ENCODE results near the gene STYXL2.
A peak's percentile ranks its signal among the peaks of the same experiment; 100 is the strongest.

The STYXL2 gene

GRCh38 chr1:167109125-167109524 is 15.2 kb downstream of the STYXL2 start:
- H3K27me3 Mint-ChIP-seq (ENCODE audit: low read depth) = peaks cover 7% of the 10 kb centered on the region
- H3K4me3 Mint-ChIP-seq = peak overlapping the region; percentile 2
- H3K36me3 Mint-ChIP-seq (ENCODE audit: low read depth) = no peaks in the 10 kb centered on the region
- DNase-seq (ENCODE audit: low spot score) = no peak
- H3K4me1 Mint-ChIP-seq (ENCODE audit: low read depth) = peaks cover 43% of the 10 kb centered on the region
- no peak overlapping the region for H3K27ac Mint-ChIP-seq
- peaks cover 14% of the 10 kb centered on the region for H3K9me3 Mint-ChIP-seq

GRCh38 chr1:167110586-167110985 is 16.7 kb downstream of the STYXL2 start:
- Mint-ChIP-seq H3K27ac (peak overlapping the region; percentile 67), H3K9me3 (peaks cover 14% of the 10 kb centered on the region), H3K27me3 (ENCODE audit: low read depth) (peaks cover 17% of the 10 kb centered on the region), H3K4me1 (ENCODE audit: low read depth) (peaks cover 30% of the 10 kb centered on the region), H3K36me3 (ENCODE audit: low read depth) (no peaks in the 10 kb centered on the region), H3K4me3 (peak overlapping the region; percentile 37)
- DNase-seq (ENCODE audit: low spot score) = no peak

- DNase-seq (ENCODE audit: low spot score) = no peak
- Mint-ChIP-seq H3K27ac (no peak overlapping the region), H3K4me1 (ENCODE audit: low read depth) (peaks cover 27% of the 10 kb centered on the region), H3K36me3 (ENCODE audit: low read depth) (no peaks in the 10 kb centered on the region), H3K4me3 (no peak overlapping the region), H3K27me3 (ENCODE audit: low read depth) (peaks cover 18% of the 10 kb centered on the region), H3K9me3 (peaks cover 14% of the 10 kb centered on the region)
These were observed 18.2 kb downstream of the STYXL2 start for GRCh38 chr1:167111868-167112709.

- DNase-seq (ENCODE audit: low spot score) = no peak
- Mint-ChIP-seq H3K4me3 (no peak overlapping the region), H3K36me3 (ENCODE audit: low read depth) (no peaks in the 10 kb centered on the region), H3K27ac (no peak overlapping the region), H3K9me3 (peaks cover 14% of the 10 kb centered on the region), H3K27me3 (ENCODE audit: low read depth) (peaks cover 25% of the 10 kb centered on the region), H3K4me1 (ENCODE audit: low read depth) (peaks cover 15% of the 10 kb centered on the region)
These were observed 20.9 kb downstream of the STYXL2 start for GRCh38 chr1:167114725-167115124.

- Mint-ChIP-seq H3K4me1 (ENCODE audit: low read depth) (peaks cover 6% of the 10 kb centered on the region), H3K27me3 (ENCODE audit: low read depth) (peaks cover 30% of the 10 kb centered on the region), H3K4me3 (no peak overlapping the region), H3K27ac (no peak overlapping the region), H3K36me3 (ENCODE audit: low read depth) (no peaks in the 10 kb centered on the region), H3K9me3 (peaks cover 5% of the 10 kb centered on the region)
- no peak for DNase-seq (ENCODE audit: low spot score)
These were observed 21.8 kb downstream of the STYXL2 start for GRCh38 chr1:167115655-167116054.

- no peaks in the 10 kb centered on the region for H3K36me3 Mint-ChIP-seq (ENCODE audit: low read depth)
- H3K27me3 Mint-ChIP-seq (ENCODE audit: low read depth) = peaks cover 30% of the 10 kb centered on the region
- peaks cover 3% of the 10 kb centered on the region for H3K4me1 Mint-ChIP-seq (ENCODE audit: low read depth)
- H3K27ac Mint-ChIP-seq = no peak overlapping the region
- no peaks in the 10 kb centered on the region for H3K9me3 Mint-ChIP-seq
- no peak overlapping the region for H3K4me3 Mint-ChIP-seq
- no peak for DNase-seq (ENCODE audit: low spot score)
These were observed 22.3 kb downstream of the STYXL2 start for GRCh38 chr1:167116174-167116573.

GRCh38 chr1:167117225-167117624 is 23.4 kb downstream of the STYXL2 start:
- Mint-ChIP-seq H3K4me1 (ENCODE audit: low read depth) (peaks cover 5% of the 10 kb centered on the region), H3K36me3 (ENCODE audit: low read depth) (no peaks in the 10 kb centered on the region), H3K27me3 (ENCODE audit: low read depth) (peaks cover 37% of the 10 kb centered on the region), H3K27ac (no peak overlapping the region), H3K4me3 (no peak overlapping the region), H3K9me3 (no peaks in the 10 kb centered on the region)
- DNase-seq (ENCODE audit: low spot score) = no peak

- Mint-ChIP-seq H3K27ac (no peak overlapping the region), H3K27me3 (ENCODE audit: low read depth) (peaks cover 35% of the 10 kb centered on the region), H3K4me3 (no peak overlapping the region), H3K36me3 (ENCODE audit: low read depth) (no peaks in the 10 kb centered on the region), H3K9me3 (no peaks in the 10 kb centered on the region), H3K4me1 (ENCODE audit: low read depth) (peaks cover 5% of the 10 kb centered on the region)
- DNase-seq (ENCODE audit: low spot score) = no peak
These were observed 24.3 kb downstream of the STYXL2 start for GRCh38 chr1:167118188-167118587.

GRCh38 chr1:167119696-167120095 is 25.8 kb downstream of the STYXL2 start:
- DNase-seq (ENCODE audit: low spot score) = no peak
- no peak overlapping the region for H3K4me3 Mint-ChIP-seq
- no peak overlapping the region for H3K27ac Mint-ChIP-seq
- H3K27me3 Mint-ChIP-seq (ENCODE audit: low read depth) = peaks cover 28% of the 10 kb centered on the region
- H3K9me3 Mint-ChIP-seq = no peaks in the 10 kb centered on the region
- no peaks in the 10 kb centered on the region for H3K36me3 Mint-ChIP-seq (ENCODE audit: low read depth)
- peaks cover 5% of the 10 kb centered on the region for H3K4me1 Mint-ChIP-seq (ENCODE audit: low read depth)

GRCh38 chr1:167120899-167121298 is 27.0 kb downstream of the STYXL2 start:
- no peaks in the 10 kb centered on the region for H3K9me3 Mint-ChIP-seq
- DNase-seq (ENCODE audit: low spot score) = no peak
- H3K27me3 Mint-ChIP-seq (ENCODE audit: low read depth) = peaks cover 19% of the 10 kb centered on the region
- no peak overlapping the region for H3K27ac Mint-ChIP-seq
- peak overlapping the region; percentile 84 for H3K4me3 Mint-ChIP-seq
- peaks cover 5% of the 10 kb centered on the region for H3K4me1 Mint-ChIP-seq (ENCODE audit: low read depth)
- no peaks in the 10 kb centered on the region for H3K36me3 Mint-ChIP-seq (ENCODE audit: low read depth)

GRCh38 chr1:167121375-167122120 is 27.7 kb downstream of the STYXL2 start:
- Mint-ChIP-seq H3K27ac (no peak overlapping the region), H3K27me3 (ENCODE audit: low read depth) (peaks cover 19% of the 10 kb centered on the region), H3K36me3 (ENCODE audit: low read depth) (no peaks in the 10 kb centered on the region), H3K4me1 (ENCODE audit: low read depth) (peaks cover 5% of the 10 kb centered on the region), H3K9me3 (no peaks in the 10 kb centered on the region), H3K4me3 (peak overlapping the region; percentile 84)
- DNase-seq (ENCODE audit: low spot score) = no peak

- peak overlapping the region; percentile 25 for H3K4me3 Mint-ChIP-seq
These were observed 28.2 kb downstream of the STYXL2 start for GRCh38 chr1:167122121-167122480.

GRCh38 chr1:167122568-167122967 is 28.7 kb downstream of the STYXL2 start:
- no peaks in the 10 kb centered on the region for H3K36me3 Mint-ChIP-seq (ENCODE audit: low read depth)
- H3K9me3 Mint-ChIP-seq = no peaks in the 10 kb centered on the region
- H3K4me3 Mint-ChIP-seq = no peak overlapping the region
- peaks cover 22% of the 10 kb centered on the region for H3K27me3 Mint-ChIP-seq (ENCODE audit: low read depth)
- H3K27ac Mint-ChIP-seq = no peak overlapping the region
- peaks cover 5% of the 10 kb centered on the region for H3K4me1 Mint-ChIP-seq (ENCODE audit: low read depth)
- no peak for DNase-seq (ENCODE audit: low spot score)

More at GRCh38 chr1:167122121-167122480, 28.2 kb downstream of the STYXL2 start:
- H3K9me3 Mint-ChIP-seq = no peaks in the 10 kb centered on the region
- no peaks in the 10 kb centered on the region for H3K36me3 Mint-ChIP-seq (ENCODE audit: low read depth)
- H3K4me1 Mint-ChIP-seq (ENCODE audit: low read depth) = peaks cover 5% of the 10 kb centered on the region
- no peak for DNase-seq (ENCODE audit: low spot score)
- H3K27ac Mint-ChIP-seq = no peak overlapping the region
- H3K27me3 Mint-ChIP-seq (ENCODE audit: low read depth) = peaks cover 19% of the 10 kb centered on the region

- Mint-ChIP-seq H3K27me3 (ENCODE audit: low read depth) (peaks cover 19% of the 10 kb centered on the region), H3K9me3 (no peaks in the 10 kb centered on the region), H3K27ac (no peak overlapping the region), H3K4me1 (ENCODE audit: low read depth) (peaks cover under 1% of the 10 kb centered on the region), H3K4me3 (no peak overlapping the region), H3K36me3 (ENCODE audit: low read depth) (no peaks in the 10 kb centered on the region)
- no peak for DNase-seq (ENCODE audit: low spot score)
These were observed 32.4 kb downstream of the STYXL2 start for GRCh38 chr1:167126317-167126716.

Data from T-helper 2 cell treated with Interferon-gamma antibody and Interleukin-4, amounts not matched to agents 5 μg/mL and 100 μg/mL, for 36 hours (primary cell).